GM12875 (cell line): Measurements from ENCODE around the gene ZNF98.

Experiments used
- H3K4me3 ChIP-seq: one replicate; pipeline ENCODE4 v1.5.1; 2011; ENCODE audit warnings: low read depth, low read length, control low read depth
- TF ChIP-seq, protein P1 (sequence below): IDR thresholded peaks from 2 replicates; pipeline ENCODE4 v1.5.1; 2011; ENCODE audit warnings: low read depth, mild to moderate bottlenecking, control low read depth, inconsistent platforms, low read length, moderate library complexity, borderline replicate concordance; ENCODE audit not compliant: insufficient read depth

The ZNF98 gene

DNA sequence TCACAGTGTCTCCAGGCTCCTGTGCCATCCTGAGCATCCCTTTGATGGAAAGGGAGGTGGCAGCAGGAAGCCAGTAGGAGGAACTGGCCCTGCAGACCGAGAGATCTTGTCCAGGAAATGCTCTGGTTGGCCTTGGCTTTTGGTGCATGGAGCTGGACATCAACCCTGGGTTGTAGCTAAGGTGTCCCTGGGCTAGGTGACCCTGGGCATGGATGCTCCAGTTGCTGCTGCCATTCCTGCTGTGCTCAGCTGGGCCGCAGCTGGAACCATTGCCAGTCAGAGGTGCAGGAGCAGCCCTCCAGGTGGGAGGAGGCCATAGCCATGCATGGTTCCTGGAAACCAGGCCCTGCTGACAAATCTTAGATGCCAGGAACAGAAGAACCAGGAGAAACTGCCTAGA, 67.5 kb downstream of the ZNF98 start:
- TF ChIP-seq, protein P1, sequence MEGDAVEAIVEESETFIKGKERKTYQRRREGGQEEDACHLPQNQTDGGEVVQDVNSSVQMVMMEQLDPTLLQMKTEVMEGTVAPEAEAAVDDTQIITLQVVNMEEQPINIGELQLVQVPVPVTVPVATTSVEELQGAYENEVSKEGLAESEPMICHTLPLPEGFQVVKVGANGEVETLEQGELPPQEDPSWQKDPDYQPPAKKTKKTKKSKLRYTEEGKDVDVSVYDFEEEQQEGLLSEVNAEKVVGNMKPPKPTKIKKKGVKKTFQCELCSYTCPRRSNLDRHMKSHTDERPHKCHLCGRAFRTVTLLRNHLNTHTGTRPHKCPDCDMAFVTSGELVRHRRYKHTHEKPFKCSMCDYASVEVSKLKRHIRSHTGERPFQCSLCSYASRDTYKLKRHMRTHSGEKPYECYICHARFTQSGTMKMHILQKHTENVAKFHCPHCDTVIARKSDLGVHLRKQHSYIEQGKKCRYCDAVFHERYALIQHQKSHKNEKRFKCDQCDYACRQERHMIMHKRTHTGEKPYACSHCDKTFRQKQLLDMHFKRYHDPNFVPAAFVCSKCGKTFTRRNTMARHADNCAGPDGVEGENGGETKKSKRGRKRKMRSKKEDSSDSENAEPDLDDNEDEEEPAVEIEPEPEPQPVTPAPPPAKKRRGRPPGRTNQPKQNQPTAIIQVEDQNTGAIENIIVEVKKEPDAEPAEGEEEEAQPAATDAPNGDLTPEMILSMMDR = no peak
- no peak overlapping the region for H3K4me3 ChIP-seq
